Activated CD4-positive, alpha-beta T cell treated with anti-CD3 and anti-CD28 coated beads, Interleukin-2, amount 50 U/mL, for 4 hours (primary cell): ENCODE data around the gene CPOX.
"Not testable (repeated sequence)": the region's sequence is repeated elsewhere in the genome, so short reads cannot be mapped to it uniquely, and the experiment has no call there.

ENCODE experiments used
- DNase-seq, 2 experiments: peaks; one replicate each; pipeline ENCODE4 v3.0.0-alpha.2; 2020

The CPOX gene

GRCh38 chr3:98560911-98561310 lies 32.5 kb downstream of the CPOX start:
- no peak for DNase-seq

GRCh38 chr3:98559769-98560168 lies 33.6 kb downstream of the CPOX start:
- not testable (repeated sequence) for DNase-seq

- DNase-seq: no peak
Measured at GRCh38 chr3:98558100-98558827, 35.1 kb downstream of the CPOX start.

- DNase-seq: peak; percentile 22 to 38
Measured at GRCh38 chr3:98557324-98558010, 35.9 kb downstream of the CPOX start.

GRCh38 chr3:98556164-98557130 lies 37.0 kb downstream of the CPOX start:
- DNase-seq: peak; percentile 59 to 72

GRCh38 chr3:98555025-98555379 lies 38.4 kb downstream of the CPOX start:
- no peak for DNase-seq

- DNase-seq: no peak
Measured at GRCh38 chr3:98554580-98554979, 38.8 kb downstream of the CPOX start.

GRCh38 chr3:98553753-98554152 lies 39.7 kb downstream of the CPOX start:
- no peak for DNase-seq

- no peak for DNase-seq
Measured at GRCh38 chr3:98553021-98553563, 40.3 kb downstream of the CPOX start.

- no peak for DNase-seq
Measured at GRCh38 chr3:98552232-98553020, 41.0 kb downstream of the CPOX start.

GRCh38 chr3:98551754-98552153 lies 41.7 kb downstream of the CPOX start:
- DNase-seq: no peak

GRCh38 chr3:98551236-98551635 lies 42.2 kb downstream of the CPOX start:
- no peak for DNase-seq

- DNase-seq: no peak
Measured at GRCh38 chr3:98550833-98551232, 42.6 kb downstream of the CPOX start.

GRCh38 chr3:98548544-98548943 lies 44.9 kb downstream of the CPOX start:
- no peak for DNase-seq

- no peak for DNase-seq
Measured at GRCh38 chr3:98545940-98546339, 47.5 kb downstream of the CPOX start.

GRCh38 chr3:98542623-98543022 lies 50.8 kb downstream of the CPOX start:
- DNase-seq: no peak

GRCh38 chr3:98541695-98542094 lies 51.7 kb downstream of the CPOX start:
- DNase-seq: no peak

GRCh38 chr3:98540346-98540745 lies 53.1 kb downstream of the CPOX start:
- DNase-seq: no peak

GRCh38 chr3:98536456-98537017 lies 56.9 kb downstream of the CPOX start:
- DNase-seq: no peak

GRCh38 chr3:98534734-98535133 lies 58.7 kb downstream of the CPOX start:
- DNase-seq: no peak

- no peak for DNase-seq
Measured at GRCh38 chr3:98534168-98534567, 59.2 kb downstream of the CPOX start.
